ENCODE measurements around the gene NRCAM. TPM values are rescaled to one million over a fixed set of nuclear protein-coding genes. Genes with fewer than 3 reads are reported as not detected.

The NRCAM gene
- total and polyA plus RNA-seq, 10 of the 15 experiments (the other 5 are each of a cell fraction or from before 2014, with no cell fraction given): 0.30 to 2.0 (median 1.0) TPM

DNA sequence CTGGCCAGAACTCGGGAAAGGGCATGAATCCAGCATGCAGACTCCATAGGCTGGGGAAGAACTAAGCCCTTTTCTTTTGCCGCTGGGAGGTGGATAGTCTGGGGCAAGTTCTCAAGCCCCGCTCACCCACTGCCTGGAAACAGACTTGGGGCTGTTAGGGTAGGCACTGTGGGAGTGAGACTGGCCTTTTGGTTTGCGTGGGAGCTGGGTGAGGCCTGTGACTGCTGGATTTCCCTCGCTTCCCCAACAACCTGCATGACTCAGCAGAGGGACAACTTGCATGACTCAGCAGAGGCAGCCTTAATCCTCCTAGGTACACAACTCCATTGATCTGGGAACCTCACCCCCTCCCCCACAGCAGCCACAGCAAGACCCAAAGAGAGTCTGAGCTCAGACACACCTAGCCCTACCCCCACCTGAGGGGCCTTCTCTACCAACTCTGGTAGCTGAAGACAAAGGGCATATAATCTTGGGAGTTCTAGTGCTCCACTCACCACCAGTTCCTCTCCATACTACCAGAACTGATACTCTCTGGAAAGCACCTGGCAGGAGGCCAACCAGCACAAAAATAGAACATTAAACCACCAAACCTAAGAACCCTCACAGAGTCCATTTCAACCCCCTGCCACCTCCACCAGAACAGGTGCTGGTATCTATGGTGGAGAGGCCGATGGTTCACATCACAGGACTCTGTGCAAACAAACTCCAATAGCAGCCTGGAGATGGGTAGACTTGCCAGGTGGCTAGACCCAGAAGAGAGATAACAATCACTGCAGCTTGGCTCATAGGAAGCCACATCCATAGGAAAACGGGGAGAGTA lies 244.6 kb downstream of the NRCAM start (continued):
- TF ChIP-seq, protein P1, sequence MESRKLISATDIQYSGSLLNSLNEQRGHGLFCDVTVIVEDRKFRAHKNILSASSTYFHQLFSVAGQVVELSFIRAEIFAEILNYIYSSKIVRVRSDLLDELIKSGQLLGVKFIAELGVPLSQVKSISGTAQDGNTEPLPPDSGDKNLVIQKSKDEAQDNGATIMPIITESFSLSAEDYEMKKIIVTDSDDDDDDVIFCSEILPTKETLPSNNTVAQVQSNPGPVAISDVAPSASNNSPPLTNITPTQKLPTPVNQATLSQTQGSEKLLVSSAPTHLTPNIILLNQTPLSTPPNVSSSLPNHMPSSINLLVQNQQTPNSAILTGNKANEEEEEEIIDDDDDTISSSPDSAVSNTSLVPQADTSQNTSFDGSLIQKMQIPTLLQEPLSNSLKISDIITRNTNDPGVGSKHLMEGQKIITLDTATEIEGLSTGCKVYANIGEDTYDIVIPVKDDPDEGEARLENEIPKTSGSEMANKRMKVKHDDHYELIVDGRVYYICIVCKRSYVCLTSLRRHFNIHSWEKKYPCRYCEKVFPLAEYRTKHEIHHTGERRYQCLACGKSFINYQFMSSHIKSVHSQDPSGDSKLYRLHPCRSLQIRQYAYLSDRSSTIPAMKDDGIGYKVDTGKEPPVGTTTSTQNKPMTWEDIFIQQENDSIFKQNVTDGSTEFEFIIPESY (IDR thresholded peaks at IDR 0.05): no peak
- 0 out of 2 replicates have a peak, but pooled peaks have one; percentile 30 for TF ChIP-seq CREB1 (IDR thresholded peaks at IDR 0.05; ENCODE audit: low read depth)
- no peak for TF ChIP-seq SREBF1 (IDR thresholded peaks at IDR 0.05; ENCODE audit: low read length)
- TF ChIP-seq GATAD2B (conservative IDR thresholded peaks at IDR 0.05; ENCODE audit: low read depth): peak; percentile 78
- TF ChIP-seq NFIC (IDR thresholded peaks at IDR 0.05; ENCODE audit: low read depth, low read length): peak; percentile 91
- TF ChIP-seq MXI1 (IDR thresholded peaks at IDR 0.05; ENCODE audit: low read depth, low read length): no peak
- TF ChIP-seq, protein P2, sequence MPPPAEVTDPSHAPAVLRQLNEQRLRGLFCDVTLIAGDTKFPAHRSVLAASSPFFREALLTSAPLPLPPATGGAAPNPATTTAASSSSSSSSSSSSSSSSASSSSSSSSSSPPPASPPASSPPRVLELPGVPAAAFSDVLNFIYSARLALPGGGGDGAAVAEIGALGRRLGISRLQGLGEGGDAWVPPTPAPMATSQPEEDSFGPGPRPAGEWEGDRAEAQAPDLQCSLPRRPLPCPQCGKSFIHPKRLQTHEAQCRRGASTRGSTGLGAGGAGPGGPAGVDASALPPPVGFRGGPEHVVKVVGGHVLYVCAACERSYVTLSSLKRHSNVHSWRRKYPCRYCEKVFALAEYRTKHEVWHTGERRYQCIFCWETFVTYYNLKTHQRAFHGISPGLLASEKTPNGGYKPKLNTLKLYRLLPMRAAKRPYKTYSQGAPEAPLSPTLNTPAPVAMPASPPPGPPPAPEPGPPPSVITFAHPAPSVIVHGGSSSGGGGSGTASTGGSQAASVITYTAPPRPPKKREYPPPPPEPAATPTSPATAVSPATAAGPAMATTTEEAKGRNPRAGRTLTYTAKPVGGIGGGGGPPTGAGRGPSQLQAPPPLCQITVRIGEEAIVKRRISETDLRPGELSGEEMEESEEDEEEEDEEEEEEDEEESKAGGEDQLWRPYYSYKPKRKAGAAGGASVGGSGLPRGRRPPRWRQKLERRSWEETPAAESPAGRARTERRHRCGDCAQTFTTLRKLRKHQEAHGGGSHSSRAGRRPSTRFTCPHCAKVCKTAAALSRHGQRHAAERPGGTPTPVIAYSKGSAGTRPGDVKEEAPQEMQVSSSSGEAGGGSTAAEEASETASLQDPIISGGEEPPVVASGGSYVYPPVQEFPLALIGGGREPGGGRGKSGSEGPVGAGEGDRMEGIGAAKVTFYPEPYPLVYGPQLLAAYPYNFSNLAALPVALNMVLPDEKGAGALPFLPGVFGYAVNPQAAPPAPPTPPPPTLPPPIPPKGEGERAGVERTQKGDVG (CRISPR knock-in tag; IDR thresholded peaks at IDR 0.05): no peak
- peak; percentile 54; the same call in 1 of the 2 replicates for TF ChIP-seq ZBED1 (IDR thresholded peaks at IDR 0.05; ENCODE audit: borderline replicate concordance)
- TF ChIP-seq PAX5 (IDR thresholded peaks at IDR 0.05; ENCODE audit: borderline replicate concordance, low read depth, low read length): 0 out of 2 replicates have a peak, but pooled peaks have one; percentile 7
- TF ChIP-seq MEF2B (IDR thresholded peaks at IDR 0.05; ENCODE audit: partially characterized antibody, poor library complexity, severe bottlenecking): peak; percentile 90
- TF ChIP-seq PAX8 (IDR thresholded peaks at IDR 0.05): no peak
- peak; percentile 82 for TF ChIP-seq RELA (IDR thresholded peaks at IDR 0.05; ENCODE audit: borderline replicate concordance, partially characterized antibody)
- 0 out of 2 replicates have a peak, but pooled peaks have one; percentile 42 for TF ChIP-seq HDGF (IDR thresholded peaks at IDR 0.05)
- TF ChIP-seq IKZF1 (conservative IDR thresholded peaks at IDR 0.05): peak; percentile 91
- TF ChIP-seq CBX5 (IDR thresholded peaks at IDR 0.05; ENCODE audit: low read depth): no peak
- TF ChIP-seq ZBTB40 (IDR thresholded peaks at IDR 0.05; ENCODE audit: borderline replicate concordance): no peak
- TF ChIP-seq, protein P3, sequence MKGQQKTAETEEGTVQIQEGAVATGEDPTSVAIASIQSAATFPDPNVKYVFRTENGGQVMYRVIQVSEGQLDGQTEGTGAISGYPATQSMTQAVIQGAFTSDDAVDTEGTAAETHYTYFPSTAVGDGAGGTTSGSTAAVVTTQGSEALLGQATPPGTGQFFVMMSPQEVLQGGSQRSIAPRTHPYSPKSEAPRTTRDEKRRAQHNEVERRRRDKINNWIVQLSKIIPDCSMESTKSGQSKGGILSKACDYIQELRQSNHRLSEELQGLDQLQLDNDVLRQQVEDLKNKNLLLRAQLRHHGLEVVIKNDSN (IDR thresholded peaks at IDR 0.05; ENCODE audit: borderline replicate concordance, extremely low read length, insufficient read depth, low read depth, low read length): no peak
